Endothelial cell (in vitro differentiated cells): Measurements from ENCODE around the gene N4BP2. TPM values are rescaled to one million over a fixed set of nuclear protein-coding genes. Genes with fewer than 3 reads are reported as not detected.
A peak's percentile ranks its signal among the peaks of the same experiment; 100 is the strongest.

ENCODE experiments used
- DNase-seq: peaks from one replicate; pipeline ENCODE4 v3.0.0; 2021; ENCODE audit warnings: low spot score
- H3K27ac Mint-ChIP-seq: one replicate; pipeline ENCODE4 v1.8.0; 2021; ENCODE audit warnings: mixed read lengths, inconsistent platforms; ENCODE audit not compliant: unreplicated experiment
- H3K27me3 Mint-ChIP-seq: one replicate; pipeline ENCODE4 v1.8.0; 2021; ENCODE audit warnings: mild to moderate bottlenecking, moderate library complexity, mixed read lengths, inconsistent platforms; ENCODE audit not compliant: unreplicated experiment
- H3K36me3 Mint-ChIP-seq: one replicate; pipeline ENCODE4 v1.8.0; 2021; ENCODE audit warnings: mild to moderate bottlenecking, low read depth, mixed read lengths, inconsistent platforms; ENCODE audit not compliant: unreplicated experiment
- H3K4me1 Mint-ChIP-seq: one replicate; pipeline ENCODE4 v1.8.0; 2021; ENCODE audit warnings: mild to moderate bottlenecking, mixed read lengths, inconsistent platforms; ENCODE audit not compliant: unreplicated experiment
- H3K4me3 Mint-ChIP-seq: one replicate; pipeline ENCODE4 v1.8.0; 2021; ENCODE audit warnings: mild to moderate bottlenecking, mixed read lengths, inconsistent platforms; ENCODE audit not compliant: unreplicated experiment
- H3K9me3 Mint-ChIP-seq: one replicate; pipeline ENCODE4 v1.8.0; 2021; ENCODE audit warnings: mixed read lengths, inconsistent platforms; ENCODE audit not compliant: unreplicated experiment
- CTCF ChIP-seq: fragments of 200-600 bp; sonication (generic); IDR thresholded peaks from one replicate; pipeline ENCODE4 v1.5.0; 2021; ENCODE audit warnings: antibody characterized with exemption; ENCODE audit not compliant: unreplicated experiment
- total RNA-seq: library from RNA; stranded (reverse); fragmentation: NEBNext Ultra II Directional; extraction: Animal tissue kit (Norgen Biotek cat#: 25700); gene quantifications from one replicate; pipeline ENCODE4 v1.2.1, GENCODE V29; 2021; ENCODE audit not compliant: unreplicated experiment

N4BP2 gene
- total RNA-seq, 1 donor from 2014 or later: 24.9 TPM

GRCh38 chr4:40053161-40053560, 3.5 kb upstream of the N4BP2 start:
- no peak overlapping the region for H3K4me3 Mint-ChIP-seq
- H3K27me3 Mint-ChIP-seq: peaks cover 14% of the 10 kb centered on the region
- peaks cover 4% of the 10 kb centered on the region for H3K36me3 Mint-ChIP-seq
- TF ChIP-seq CTCF: no peak
- H3K4me1 Mint-ChIP-seq: peaks cover 14% of the 10 kb centered on the region
- no peak overlapping the region for H3K27ac Mint-ChIP-seq
- H3K9me3 Mint-ChIP-seq: no peaks in the 10 kb centered on the region
- DNase-seq: no peak

GRCh38 chr4:40055511-40055862, 1.2 kb upstream of the N4BP2 start:
- H3K4me1 Mint-ChIP-seq: peaks cover 23% of the 10 kb centered on the region
- DNase-seq: no peak
- peaks cover 14% of the 10 kb centered on the region for H3K27me3 Mint-ChIP-seq
- no peaks in the 10 kb centered on the region for H3K9me3 Mint-ChIP-seq
- peak overlapping the region; percentile 96 for H3K27ac Mint-ChIP-seq
- peaks cover 8% of the 10 kb centered on the region for H3K36me3 Mint-ChIP-seq
- no peak for TF ChIP-seq CTCF
- H3K4me3 Mint-ChIP-seq: peak overlapping the region; percentile 92

GRCh38 chr4:40055863-40056715, 561 bp upstream of the N4BP2 start:
- peaks cover 23% of the 10 kb centered on the region for H3K4me1 Mint-ChIP-seq
- peak overlapping the region; percentile 97 for H3K27ac Mint-ChIP-seq
- DNase-seq: peak; percentile 66
- H3K4me3 Mint-ChIP-seq: peak overlapping the region; percentile 93
- H3K36me3 Mint-ChIP-seq: peaks cover 8% of the 10 kb centered on the region
- TF ChIP-seq CTCF: no peak
- no peaks in the 10 kb centered on the region for H3K9me3 Mint-ChIP-seq
- H3K27me3 Mint-ChIP-seq: peaks cover 14% of the 10 kb centered on the region

- Mint-ChIP-seq H3K27me3 (peaks cover 14% of the 10 kb centered on the region), H3K27ac (peak overlapping the region; percentile 97), H3K4me1 (peaks cover 23% of the 10 kb centered on the region), H3K4me3 (peak overlapping the region; percentile 98), H3K36me3 (peaks cover 13% of the 10 kb centered on the region), H3K9me3 (no peaks in the 10 kb centered on the region)
- no peak for TF ChIP-seq CTCF
- peak; percentile 66 for DNase-seq
These were observed 989 bp downstream of the N4BP2 start for GRCh38 chr4:40057586-40058091.

- H3K4me1 Mint-ChIP-seq: peaks cover 23% of the 10 kb centered on the region
- H3K36me3 Mint-ChIP-seq: peaks cover 13% of the 10 kb centered on the region
- H3K9me3 Mint-ChIP-seq: no peaks in the 10 kb centered on the region
- peak overlapping the region; percentile 88 for H3K27ac Mint-ChIP-seq
- DNase-seq: no peak
- no peak for TF ChIP-seq CTCF
- peak overlapping the region; percentile 98 for H3K4me3 Mint-ChIP-seq
- H3K27me3 Mint-ChIP-seq: peaks cover 14% of the 10 kb centered on the region
These were observed 1.5 kb downstream of the N4BP2 start for GRCh38 chr4:40058121-40058520.
